Measurements from ENCODE around the gene TMEM164.

- TF ChIP-seq POLR2A (IDR thresholded peaks at IDR 0.05) (no peak), CTCF (IDR thresholded peaks at IDR 0.05) (no peak), EP300 (IDR thresholded peaks at IDR 0.05) (no peak)
Observed at GRCh38 chrX:110145311-110145710, 142.4 kb downstream of the TMEM164 start.
